Trophoblast cell (in vitro differentiated cells and primary cell): Measurements from ENCODE around the gene CDKAL1.

Experiments used
- DNase-seq, 2 donors: peaks; one replicate each; pipeline ENCODE4 v3.0.0-alpha.2; 2016
- H2AFZ ChIP-seq: 2 replicates; pipeline ENCODE4 v1.6.1; 2013; ENCODE audit warnings: low read length, moderate library complexity, mild to moderate bottlenecking; ENCODE audit not compliant: insufficient read depth, poor library complexity
- H2AK5ac ChIP-seq: 2 replicates; pipeline ENCODE4 v1.6.1; 2013; ENCODE audit warnings: mild to moderate bottlenecking, low read length
- H2BK120ac ChIP-seq: 2 replicates; pipeline ENCODE4 v1.6.1; 2013; ENCODE audit warnings: low read length, mild to moderate bottlenecking, moderate library complexity; ENCODE audit not compliant: insufficient read depth, poor library complexity
- H2BK12ac ChIP-seq: 2 replicates; pipeline ENCODE4 v1.6.1; 2013; ENCODE audit warnings: mild to moderate bottlenecking, low read length, moderate library complexity
- H2BK5ac ChIP-seq: 2 replicates; pipeline ENCODE4 v1.6.1; 2013; ENCODE audit warnings: low read length, low read depth, moderate library complexity, mild to moderate bottlenecking; ENCODE audit not compliant: poor library complexity
- H3K14ac ChIP-seq: 2 replicates; pipeline ENCODE4 v1.6.1; 2013; ENCODE audit warnings: mild to moderate bottlenecking, low read length
- H3K18ac ChIP-seq: 2 replicates; pipeline ENCODE4 v1.6.1; 2013; ENCODE audit warnings: mild to moderate bottlenecking, low read length
- H3K23ac ChIP-seq: 2 replicates; pipeline ENCODE4 v1.6.1; 2013; ENCODE audit warnings: low read length
- H3K27ac ChIP-seq: 2 replicates; pipeline ENCODE4 v1.5.1; 2013; ENCODE audit warnings: low read depth, mild to moderate bottlenecking, inconsistent platforms, low read length, moderate library complexity
- H3K27me3 ChIP-seq: 2 replicates; pipeline ENCODE4 v1.6.1; 2013; ENCODE audit warnings: inconsistent platforms, mild to moderate bottlenecking, low read length, moderate library complexity; ENCODE audit not compliant: insufficient read depth
- H3K36me3 ChIP-seq, 2 experiments: 1 replicate in 1 of 2; 2 replicates in 1 of 2; pipeline ENCODE4 v1.6.1; 2013; ENCODE audit warnings: low read length in 2 of 2, mild to moderate bottlenecking in 2 of 2, moderate library complexity in 1 of 2; ENCODE audit not compliant: insufficient read depth in 2 of 2, control insufficient read depth in 1 of 2
- H3K4ac ChIP-seq: 2 replicates; pipeline ENCODE4 v1.6.1; 2013; ENCODE audit warnings: low read depth, mild to moderate bottlenecking, low read length, moderate library complexity
- H3K4me1 ChIP-seq, 2 experiments: 1 replicate in 1 of 2; 2 replicates in 1 of 2; pipeline ENCODE4 v1.6.1; 2013; ENCODE audit warnings: low read length in 2 of 2, mild to moderate bottlenecking in 2 of 2, moderate library complexity in 1 of 2; ENCODE audit not compliant: insufficient read depth in 2 of 2, control insufficient read depth in 1 of 2
- H3K4me2 ChIP-seq: 2 replicates; pipeline ENCODE4 v1.6.1; 2013; ENCODE audit warnings: inconsistent platforms, mild to moderate bottlenecking, low read length, moderate library complexity
- H3K4me3 ChIP-seq: 2 replicates; pipeline ENCODE4 v1.5.1; 2013; ENCODE audit warnings: mild to moderate bottlenecking, low read depth, low read length, inconsistent platforms
- H3K79me1 ChIP-seq: one replicate; pipeline ENCODE4 v1.6.1; 2013; ENCODE audit warnings: low read length
- H3K79me2 ChIP-seq: 2 replicates; pipeline ENCODE4 v1.6.1; 2013; ENCODE audit warnings: low read length, mild to moderate bottlenecking; ENCODE audit not compliant: control insufficient read depth, insufficient read depth, poor library complexity
- H3K9ac ChIP-seq: 2 replicates; pipeline ENCODE4 v1.6.1; 2013; ENCODE audit warnings: mild to moderate bottlenecking, low read length
- H3K9me3 ChIP-seq: 2 replicates; pipeline ENCODE4 v1.6.1; 2013; ENCODE audit warnings: low read depth, mild to moderate bottlenecking, control low read depth, inconsistent platforms, low read length; ENCODE audit not compliant: insufficient read depth
- H4K12ac ChIP-seq: 2 replicates; pipeline ENCODE4 v1.6.1; 2013; ENCODE audit warnings: low read depth, mild to moderate bottlenecking, low read length, moderate library complexity
- H4K8ac ChIP-seq: 2 replicates; pipeline ENCODE4 v1.6.1; 2013; ENCODE audit warnings: low read depth, mild to moderate bottlenecking, low read length, moderate library complexity
- H4K91ac ChIP-seq: one replicate; pipeline ENCODE4 v1.6.1; 2013; ENCODE audit warnings: low read depth, mild to moderate bottlenecking, low read length, moderate library complexity
- WGBS: extraction: QIAGEN DNeasy Blood & Tissue Kit; methylation state at CpG from one replicate; pipeline ENCODE4 v1.1.7; 2013; ENCODE audit warnings: missing lambda C conversion rate; ENCODE audit not compliant: insufficient read length, insufficient coverage; ENCODE audit errors: extremely low coverage; 5-methylcytosine and 5-hydroxymethylcytosine counted together

Gene CDKAL1

DNA sequence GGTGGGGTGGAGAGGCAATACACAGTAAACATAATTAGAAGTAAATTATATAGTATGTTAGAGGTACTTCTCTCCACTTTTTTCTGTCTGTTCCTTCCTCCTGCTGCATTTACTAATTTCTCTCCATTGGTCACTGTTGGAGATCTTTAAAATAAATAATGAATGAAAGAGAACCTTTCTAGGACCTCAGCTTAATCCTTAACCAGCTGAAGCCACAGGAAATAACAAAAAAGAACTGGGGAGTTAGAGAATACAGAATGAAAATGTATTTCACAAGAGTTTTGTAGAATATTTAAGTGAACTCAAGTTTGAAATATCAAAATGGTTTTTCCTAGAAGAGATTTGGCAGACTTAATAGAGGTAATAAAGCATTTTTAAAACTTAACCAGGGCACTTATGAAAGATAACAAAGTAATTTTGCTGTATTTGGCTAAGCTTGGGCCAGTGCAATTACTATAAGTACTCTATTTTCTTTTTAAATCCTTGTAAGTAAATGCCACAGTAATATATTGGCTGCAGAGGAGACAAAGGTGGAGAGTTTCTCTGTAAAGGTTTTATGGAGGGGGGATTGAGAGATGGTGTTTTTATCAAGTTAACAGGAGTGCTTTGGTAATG, 405.0 kb downstream of the CDKAL1 start:
- H3K4ac ChIP-seq = no peak overlapping the region
- H2BK12ac ChIP-seq = no peak overlapping the region
- no peak overlapping the region for H4K12ac ChIP-seq
- DNase-seq = no peak
- H4K91ac ChIP-seq = no peak overlapping the region
- H2AK5ac ChIP-seq = no peak overlapping the region
- no peaks in the 10 kb centered on the region for H3K79me1 ChIP-seq
- H3K14ac ChIP-seq = no peak overlapping the region
- no peak overlapping the region for H4K8ac ChIP-seq
- no peak overlapping the region for H2BK120ac ChIP-seq
- H2AFZ ChIP-seq = no peak overlapping the region
- no peak overlapping the region for H3K23ac ChIP-seq
- H3K4me3 ChIP-seq = no peak overlapping the region
- H2BK5ac ChIP-seq = no peak overlapping the region
- H3K4me1 ChIP-seq = no peaks in the 10 kb centered on the region
- peaks cover 0 to 1% of the 10 kb centered on the region in 2 experiments for H3K36me3 ChIP-seq
- H3K27me3 ChIP-seq = no peaks in the 10 kb centered on the region
- H3K9me3 ChIP-seq = no peaks in the 10 kb centered on the region
- no peak overlapping the region for H3K4me2 ChIP-seq
- H3K18ac ChIP-seq = no peak overlapping the region
- H3K79me2 ChIP-seq = no peaks in the 10 kb centered on the region
- no peak overlapping the region for H3K27ac ChIP-seq
- no peak overlapping the region for H3K9ac ChIP-seq

DNA sequence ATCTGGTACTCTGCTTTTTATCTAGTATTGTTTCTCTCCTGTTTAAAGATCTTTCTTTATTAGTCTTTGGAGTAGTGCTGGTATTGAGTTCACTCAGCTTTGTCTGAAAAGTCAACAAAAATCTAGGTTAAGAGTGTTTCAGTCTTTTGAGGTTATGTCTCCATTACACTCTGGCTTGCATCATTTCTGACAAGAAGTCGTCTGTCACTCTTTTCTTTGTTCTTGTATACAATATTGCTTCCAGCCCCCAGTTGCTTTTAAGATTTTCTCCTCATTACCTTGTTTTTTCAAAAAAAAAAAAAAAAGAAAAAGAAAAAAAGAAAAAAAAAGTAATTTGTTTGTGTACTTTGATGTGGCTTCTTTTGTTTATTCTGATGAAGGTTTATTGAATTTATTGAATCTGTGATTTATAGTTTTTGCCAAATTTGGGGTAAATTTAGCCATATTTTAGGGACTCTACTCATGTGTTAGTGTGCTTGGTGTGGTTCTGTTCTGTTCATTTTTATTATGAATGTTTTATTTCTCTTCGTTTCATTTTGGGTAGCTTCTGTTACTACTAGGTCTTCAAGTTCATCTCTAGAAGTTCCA, 408.9 kb downstream of the CDKAL1 start:
- Histone ChIP-seq H3K27ac (no peak overlapping the region), H3K9ac (no peak overlapping the region), H2BK12ac (no peak overlapping the region), H3K4me3 (no peak overlapping the region), H2AK5ac (no peak overlapping the region), H4K12ac (no peak overlapping the region), H4K8ac (no peak overlapping the region), H3K79me2 (no peaks in the 10 kb centered on the region), H2BK5ac (no peak overlapping the region), H3K4me1 (no peaks in the 10 kb centered on the region), H3K14ac (no peak overlapping the region), H3K9me3 (no peaks in the 10 kb centered on the region), H3K18ac (no peak overlapping the region), H3K27me3 (no peaks in the 10 kb centered on the region), H2AFZ (no peak overlapping the region), H3K4me2 (no peak overlapping the region), H3K23ac (no peak overlapping the region), H4K91ac (no peak overlapping the region), H3K4ac (no peak overlapping the region), H2BK120ac (no peak overlapping the region), H3K36me3 (peaks cover 0 to 3% of the 10 kb centered on the region in 2 experiments), H3K79me1 (no peaks in the 10 kb centered on the region)
- no CpG with 5 or more reads among the region's 2 CpGs for WGBS
- no peak for DNase-seq

DNA sequence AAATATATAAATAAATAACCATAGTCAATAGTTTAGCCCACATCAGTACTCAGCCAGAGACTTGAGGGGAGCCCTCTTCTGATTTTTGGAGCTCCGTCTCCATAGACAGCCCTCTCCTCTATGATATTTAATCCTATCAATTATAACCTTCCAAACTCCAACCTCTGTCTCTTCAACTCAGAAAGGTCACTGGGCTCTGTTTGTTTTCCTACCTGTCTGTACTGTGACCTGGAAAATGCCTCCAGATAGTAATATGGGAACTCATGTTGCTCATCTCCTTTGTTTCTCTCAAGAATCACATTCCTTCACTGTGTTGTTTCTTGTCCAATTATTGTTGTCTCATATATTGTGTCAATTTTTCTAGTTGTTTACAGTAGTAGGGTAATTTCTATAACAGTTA, 409.7 kb downstream of the CDKAL1 start:
- Histone ChIP-seq H4K91ac (no peak overlapping the region), H2AK5ac (no peak overlapping the region), H3K79me2 (no peaks in the 10 kb centered on the region), H3K9ac (no peak overlapping the region), H3K14ac (no peak overlapping the region), H3K23ac (no peak overlapping the region), H3K4me3 (no peak overlapping the region), H3K9me3 (no peaks in the 10 kb centered on the region), H3K4me1 (no peaks in the 10 kb centered on the region), H3K27me3 (no peaks in the 10 kb centered on the region), H2AFZ (no peak overlapping the region), H3K36me3 (peaks cover 0 to 3% of the 10 kb centered on the region in 2 experiments), H3K27ac (no peak overlapping the region), H2BK12ac (no peak overlapping the region), H3K4ac (no peak overlapping the region), H2BK5ac (no peak overlapping the region), H4K8ac (no peak overlapping the region), H3K79me1 (no peaks in the 10 kb centered on the region), H4K12ac (no peak overlapping the region), H3K18ac (no peak overlapping the region), H2BK120ac (no peak overlapping the region), H3K4me2 (no peak overlapping the region)
- no CpG with 5 or more reads among the region's 1 CpG for WGBS
- no peak for DNase-seq

DNA sequence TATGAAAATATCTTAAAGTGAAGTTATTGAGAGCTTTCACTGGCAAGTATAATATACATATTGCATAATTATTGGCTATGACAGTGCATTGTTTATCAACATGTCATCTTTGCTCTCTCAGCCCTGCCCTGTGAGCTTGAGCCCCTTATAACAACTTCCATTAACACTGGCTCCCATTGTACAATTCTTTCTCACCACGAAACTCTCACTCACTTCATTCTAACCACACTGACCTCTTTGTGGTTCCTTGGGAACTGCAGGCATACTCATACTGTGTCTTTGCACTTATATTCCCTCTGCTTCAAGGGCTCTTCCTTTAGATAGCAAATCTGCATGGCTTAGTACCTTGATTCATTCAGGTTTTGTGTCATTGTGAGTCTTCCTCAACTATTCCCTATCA, 411.8 kb downstream of the CDKAL1 start:
- Histone ChIP-seq H3K9me3 (no peaks in the 10 kb centered on the region), H4K91ac (no peak overlapping the region), H4K8ac (no peak overlapping the region), H3K4me1 (no peaks in the 10 kb centered on the region), H2BK120ac (no peak overlapping the region), H2AFZ (no peak overlapping the region), H3K4ac (no peak overlapping the region), H3K23ac (no peak overlapping the region), H3K27ac (no peak overlapping the region), H2BK5ac (no peak overlapping the region), H3K79me1 (no peaks in the 10 kb centered on the region), H3K79me2 (no peaks in the 10 kb centered on the region), H3K18ac (no peak overlapping the region), H4K12ac (no peak overlapping the region), H2AK5ac (no peak overlapping the region), H3K36me3 (peaks cover 0 to 3% of the 10 kb centered on the region in 2 experiments), H3K14ac (no peak overlapping the region), H3K4me2 (no peak overlapping the region), H3K4me3 (no peak overlapping the region), H3K27me3 (no peaks in the 10 kb centered on the region), H2BK12ac (no peak overlapping the region), H3K9ac (no peak overlapping the region)
- WGBS = 100% methylated on average over 1 of the region's 1 CpG
- DNase-seq = no peak
